Hepatocyte (in vitro differentiated cells): ENCODE data around the gene GRM6.

Source experiments
- CTCF ChIP-seq: fragments of 200-600 bp; sonication (generic); IDR thresholded peaks from 2 replicates; pipeline ENCODE4 v1.5.1; 2016; ENCODE audit warnings: antibody characterized with exemption, mild to moderate bottlenecking; ENCODE audit not compliant: poor library complexity
- EZH2 ChIP-seq: fragments of 200-600 bp; sonication (generic); IDR thresholded peaks from 2 replicates; pipeline ENCODE4 v1.6.1; 2016; ENCODE audit warnings: antibody characterized with exemption, mild to moderate bottlenecking, borderline replicate concordance
- EZH2phosphoT487 ChIP-seq: fragments of 200-600 bp; sonication (generic); IDR thresholded peaks from one replicate; pipeline ENCODE4 v1.6.1; 2018; ENCODE audit warnings: antibody characterized with exemption, mild to moderate bottlenecking, low read depth, moderate library complexity; ENCODE audit not compliant: unreplicated experiment, severe bottlenecking

GRCh38 chr5:178993236-178993765, 1.8 kb downstream of the GRM6 start:
- no peak for TF ChIP-seq CTCF
- no peak for TF ChIP-seq EZH2phosphoT487
- no peak for TF ChIP-seq EZH2
